Measurements from ENCODE around the gene FAM117A.

FAM117A gene

GRCh38 chr17:49734515-49735490, 29.1 kb downstream of the FAM117A start:
- Histone ChIP-seq H3K4me1 (ENCODE audit: control insufficient read depth, insufficient read depth, low read length) (no peaks in the 10 kb centered on the region), H3K36me3 (ENCODE audit: control insufficient read depth in 2 of 2, insufficient read depth in 1 of 2, low read length in 2 of 2) (no peaks in the 10 kb centered on the region), H3K27ac (ENCODE audit: extremely low read depth, low read depth, low read length) (no peak overlapping the region), H3K4me3 (ENCODE audit: low read depth, low read length) (no peak overlapping the region), H3K9me3 (ENCODE audit: control insufficient read depth, insufficient read depth, low read depth, low read length) (no peaks in the 10 kb centered on the region)
- CTCF ChIA-PET, result no interaction called here
- peak; percentile 60; the same call in 1 of the 2 replicates for TF ChIP-seq ZNF146 (tag by site-specific recombination; IDR thresholded peaks at IDR 0.05)
- TF ChIP-seq ZNF341 (tag by site-specific recombination; IDR thresholded peaks at IDR 0.05; ENCODE audit: low read depth), result no peak
- POLR2A ChIA-PET, result no interaction called here

- ChIA-PET POLR2A (interaction anchor here (1.5 kb wide), 1 partner anchor 33 kb away, joined by 3 read pairs; the partner anchor contains the start of gene FAM117A), CTCF (interaction anchor here (0.9 to 1.5 kb wide), 4 partner anchors 9 to 323 kb away, joined by 3 to 10 read pairs (median 3); partner anchors contain the start of gene SLC35B1)
- TF ChIP-seq KLF10 (tag by site-specific recombination; IDR thresholded peaks at IDR 0.05) (no peak), ZNF221 (tag by site-specific recombination; IDR thresholded peaks at IDR 0.05; ENCODE audit: borderline replicate concordance) (no peak), ZNF747 (tag by site-specific recombination; IDR thresholded peaks at IDR 0.05) (no peak), ZNF10 (tag by site-specific recombination; IDR thresholded peaks at IDR 0.05) (no peak), OSR2 (tag by site-specific recombination; IDR thresholded peaks at IDR 0.05) (no peak), ZNF423 (tag by site-specific recombination; IDR thresholded peaks at IDR 0.05) (no peak), KLF16 (tag by site-specific recombination; IDR thresholded peaks at IDR 0.05) (no peak), ZBTB26 (tag by site-specific recombination; optimal IDR thresholded peaks at IDR 0.05) (no peak), ZNF530 (tag by site-specific recombination; IDR thresholded peaks at IDR 0.05; ENCODE audit: low read depth) (no peak), PRDM4 (tag by site-specific recombination; IDR thresholded peaks at IDR 0.05) (no peak), ZNF76 (tag by site-specific recombination; IDR thresholded peaks at IDR 0.05; ENCODE audit: borderline replicate concordance, low read depth) (no peak), ZNF626 (tag by site-specific recombination; IDR thresholded peaks at IDR 0.05) (no peak), ZNF18 (tag by site-specific recombination; IDR thresholded peaks at IDR 0.05) (no peak), ZBTB10 (tag by site-specific recombination; IDR thresholded peaks at IDR 0.05) (no peak), GLI4 (tag by site-specific recombination; IDR thresholded peaks at IDR 0.05) (no peak), ZNF148 (tag by site-specific recombination; IDR thresholded peaks at IDR 0.05; ENCODE audit: borderline replicate concordance) (no peak), PATZ1 (tag by site-specific recombination; IDR thresholded peaks at IDR 0.05) (no peak)
- H3K4me1 ChIP-seq (ENCODE audit: control insufficient read depth, insufficient read depth, low read length), result no peaks in the 10 kb centered on the region
- no peak overlapping the region for H3K27ac ChIP-seq (ENCODE audit: extremely low read depth, low read depth, low read length)
- no peaks in the 10 kb centered on the region for H3K9me3 ChIP-seq (ENCODE audit: control insufficient read depth, insufficient read depth, low read depth, low read length)
- no peak overlapping the region for H3K4me3 ChIP-seq (ENCODE audit: low read depth, low read length)
- H3K36me3 ChIP-seq (ENCODE audit: control insufficient read depth in 2 of 2, insufficient read depth in 1 of 2, low read length in 2 of 2), result peaks cover 0 to 3% of the 10 kb centered on the region in 2 experiments; a peak in 1 of 3 replicates
Measured at GRCh38 chr17:49731435-49731831, 32.5 kb downstream of the FAM117A start.
